HCT116 (cell line): Measurements from ENCODE around the gene ZAP70. TPM values are rescaled to one million over a fixed set of nuclear protein-coding genes. Genes with fewer than 3 reads are reported as not detected.

ENCODE experiments used
- ATAC-seq: fragments of 200-7000 bp; cut with Tn5 transposase; 2 replicates; pipeline ENCODE4 v1.9.1; 2020; ENCODE audit warnings: mild to moderate bottlenecking, moderate library complexity
- BruUV-seq: library from RNA; stranded (reverse); fragments of 400-500 nt; replicated peaks from 2 replicates; lab custom pipeline; 2021; lab: Mats Ljungman, UMichigan
- CTCF ChIA-PET: fragments of 300-600 bp; sonication (Branson Sonifier 250); formaldehyde crosslinking; loops from one replicate; lab custom pipeline; 2021; ENCODE audit warnings: antibody characterized with exemption; lab: Charles Lee
- POLR2A ChIA-PET: fragments of 300-600, 350-600 bp; sonication (Branson Sonifier 250); formaldehyde crosslinking; loops from one replicate; lab custom pipeline; 2021; ENCODE audit warnings: antibody characterized with exemption; lab: Charles Lee
- RAD21 ChIA-PET, 2 experiments: fragments of 300-600 bp; sonication (Branson Sonifier 250); formaldehyde crosslinking; loops; one replicate each; lab custom pipeline; 2023; ENCODE audit warnings: low total read pairs in 2 of 2; ENCODE audit not compliant: uncharacterized antibody in 2 of 2, unreplicated experiment in 2 of 2, low non-redundant PET in 1 of 2; lab: Charles Lee
- DNase-seq: peaks from one replicate; pipeline ENCODE4 v3.0.0-alpha.2; 2010; ENCODE audit warnings: low read depth, low spot score
- H2AFZ ChIP-seq: fragments of 200-600 bp; shearing (Covaris generic), sonication (generic); 2 replicates; pipeline ENCODE4 v1.6.1; 2017; ENCODE audit warnings: low read depth, mixed run types, mixed read lengths, antibody characterized with exemption, low read length; ENCODE audit not compliant: poor library complexity, severe bottlenecking
- H3K27ac ChIP-seq: 2 replicates; pipeline ENCODE4 v1.5.1; 2012; ENCODE audit warnings: low read depth, low read length
- H3K27me3 ChIP-seq: fragments of 200-600 bp; sonication (generic); 2 replicates; pipeline ENCODE4 v1.6.1; 2016; ENCODE audit warnings: mixed run types, low read length, mixed read lengths; ENCODE audit not compliant: insufficient read depth
- H3K36me3 ChIP-seq, 2 experiments: fragments of 200-500 bp in 1 of 2; fragments of 200-600 bp in 1 of 2; sonication (Bioruptor generic) in 1 of 2; sonication (generic) in 1 of 2; 2 replicates each; pipeline versions ENCODE4 v1.5.1 to v1.6.1; 2014 to 2016; ENCODE audit warnings: low read length in 2 of 2, inconsistent platforms in 1 of 2, mixed read lengths in 1 of 2, mixed run types in 1 of 2; ENCODE audit not compliant: insufficient read depth in 2 of 2, control insufficient read depth in 1 of 2
- H3K4me1 ChIP-seq, 2 experiments: fragments of 200-600 bp in 1 of 2; sonication (generic) in 1 of 2; 2 replicates each; pipeline versions ENCODE4 v1.5.1 to v1.6.1; 2012 to 2017; ENCODE audit warnings: low read length in 2 of 2, inconsistent platforms in 1 of 2, mild to moderate bottlenecking in 1 of 2, mixed read lengths in 1 of 2, mixed run types in 1 of 2, moderate library complexity in 1 of 2; ENCODE audit not compliant: insufficient read depth in 2 of 2, control insufficient read depth in 1 of 2
- H3K4me2 ChIP-seq: fragments of 200-600 bp; sonication (generic); 2 replicates; pipeline ENCODE4 v1.6.1; 2017; ENCODE audit warnings: mixed run types, low read length, mixed read lengths
- H3K4me3 ChIP-seq, 2 experiments: fragments of 200-600 bp in 1 of 2; sonication (generic) in 1 of 2; replicated peaks in 1 of 2; 2 replicates each; pipeline ENCODE4 v1.5.1; 2011 to 2016; ENCODE audit warnings: low read length in 2 of 2, control low read depth in 1 of 2, low read depth in 1 of 2, mild to moderate bottlenecking in 1 of 2, mixed read lengths in 1 of 2, mixed run types in 1 of 2
- H3K79me2 ChIP-seq: fragments of 200-600 bp; sonication (generic); 2 replicates; pipeline ENCODE4 v1.6.1; 2017; ENCODE audit warnings: mild to moderate bottlenecking, mixed run types, low read length, moderate library complexity, mixed read lengths; ENCODE audit not compliant: insufficient read depth
- H3K9ac ChIP-seq: fragments of 200-600 bp; sonication (generic); 2 replicates; pipeline ENCODE4 v1.6.1; 2016; ENCODE audit warnings: low read length, mixed read lengths
- H3K9me2 ChIP-seq: fragments of 200-600 bp; sonication (generic), shearing (Covaris generic); 2 replicates; pipeline ENCODE4 v1.6.1; 2017; ENCODE audit warnings: mixed run types, mild to moderate bottlenecking, moderate library complexity; ENCODE audit not compliant: insufficient read depth
- H3K9me3 ChIP-seq, 2 experiments: fragments of 200-500 bp in 1 of 2; fragments of 200-600 bp in 1 of 2; sonication (Bioruptor generic) in 1 of 2; sonication (generic) in 1 of 2; 2 replicates each; pipeline ENCODE4 v1.6.1; 2014 to 2017; ENCODE audit warnings: low read length in 2 of 2, mixed read lengths in 2 of 2, inconsistent platforms in 1 of 2, low read depth in 1 of 2, mild to moderate bottlenecking in 1 of 2, mixed run types in 1 of 2, moderate library complexity in 1 of 2; ENCODE audit not compliant: control insufficient read depth in 1 of 2, insufficient read depth in 1 of 2
- H4K20me1 ChIP-seq: fragments of 200-600 bp; sonication (generic), shearing (Covaris generic); 2 replicates; pipeline ENCODE4 v1.6.1; 2017; ENCODE audit warnings: mixed run types, mild to moderate bottlenecking, moderate library complexity; ENCODE audit not compliant: insufficient read depth
- CBX3 ChIP-seq: IDR thresholded peaks from 2 replicates; pipeline ENCODE4 v1.6.1; 2012; ENCODE audit warnings: low read depth
- CEBPB ChIP-seq: IDR thresholded peaks from 2 replicates; pipeline ENCODE4 v1.6.1; 2012; ENCODE audit warnings: low read depth
- EGR1 ChIP-seq: IDR thresholded peaks from 2 replicates; pipeline ENCODE4 v1.6.1; 2012; ENCODE audit warnings: low read depth
- EZH2 ChIP-seq: fragments of 200-600 bp; sonication (generic); IDR thresholded peaks from 2 replicates; pipeline ENCODE4 v1.6.1; 2017; ENCODE audit warnings: antibody characterized with exemption, mixed run types
- MAX ChIP-seq: IDR thresholded peaks from 2 replicates; pipeline ENCODE4 v1.6.1; 2012
- RAD21 ChIP-seq: IDR thresholded peaks from 2 replicates; pipeline ENCODE4 v1.6.1; 2012; ENCODE audit warnings: low read depth, mild to moderate bottlenecking
- REST ChIP-seq: IDR thresholded peaks from 2 replicates; pipeline ENCODE4 v1.6.1; 2012; ENCODE audit warnings: low read depth
- YY1 ChIP-seq: IDR thresholded peaks from 2 replicates; pipeline ENCODE4 v1.6.1; 2011; ENCODE audit warnings: low read length, low read depth, moderate library complexity, mild to moderate bottlenecking; ENCODE audit not compliant: insufficient replicate concordance; ENCODE audit errors: extremely low read depth
- ZBTB33 ChIP-seq: IDR thresholded peaks from 2 replicates; pipeline ENCODE4 v1.6.1; 2011; ENCODE audit warnings: mild to moderate bottlenecking, low read length, moderate library complexity; ENCODE audit not compliant: insufficient replicate concordance; ENCODE audit errors: extremely low read depth
- intact Hi-C: fragments of 100-400 bp; cut with micrococcal nuclease; formaldehyde crosslinking; loops from 2 replicates; pipeline ENCODE4 v1.10.0; 2022
- total RNA-seq: library from RNA; stranded (reverse); gene quantifications from one replicate; pipeline ENCODE4 v1.2.1, GENCODE V29; 2021; ENCODE audit not compliant: unreplicated experiment

Gene ZAP70
- total RNA-seq, 1 experiment from 2014 or later = 0.91 TPM

DNA sequence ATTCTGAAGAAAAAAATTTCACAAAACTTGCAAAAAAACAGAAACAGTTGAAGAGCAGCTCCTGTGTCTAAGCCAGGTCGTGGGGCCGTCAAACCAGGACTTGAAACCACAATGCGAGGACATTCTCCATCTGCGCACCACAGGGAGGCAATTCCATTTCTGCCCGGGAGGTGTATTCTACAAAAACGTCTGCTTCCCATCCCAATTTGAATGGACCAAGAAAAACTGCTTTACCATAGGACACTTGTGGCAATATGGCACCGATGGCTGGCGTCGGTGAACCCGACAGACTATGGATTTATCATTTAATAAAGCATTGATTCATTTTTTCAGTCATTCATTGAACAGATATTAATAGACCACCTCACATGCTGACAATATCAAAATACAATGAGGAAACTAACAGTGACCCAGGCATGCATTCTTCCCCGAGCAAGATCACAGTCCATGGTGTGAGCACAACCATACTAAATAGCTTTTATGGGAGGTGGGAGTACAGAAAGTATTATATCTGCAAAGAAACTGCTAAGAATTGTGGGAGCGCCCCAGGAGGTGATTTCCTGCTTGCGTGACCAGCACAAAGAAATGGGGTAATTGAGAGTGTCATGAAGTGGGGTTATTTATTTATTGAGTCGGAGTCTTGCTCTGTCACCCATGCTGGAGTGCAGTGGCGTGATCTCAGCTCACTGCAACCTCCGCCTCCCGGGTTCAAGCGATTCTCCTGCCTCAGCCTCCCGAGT lies 10.5 kb upstream of the ZAP70 start:
- ATAC-seq (no peak), DNase-seq (no peak)
- no peaks in the 10 kb centered on the region for H3K36me3 ChIP-seq
- no peaks in the 10 kb centered on the region for H4K20me1 ChIP-seq
- no peak overlapping the region for H3K4me3 ChIP-seq
- no peaks in the 10 kb centered on the region for H3K79me2 ChIP-seq
- TF ChIP-seq CBX3 (no peak), EGR1 (no peak), RAD21 (no peak), ZBTB33 (no peak), CEBPB (no peak), REST (no peak), EZH2 (no peak), MAX (no peak), YY1 (no peak)
- H3K27ac ChIP-seq = no peak overlapping the region
- no peak overlapping the region for H3K9ac ChIP-seq
- ChIA-PET CTCF (no interaction called here), RAD21 (no interaction called here), POLR2A (no interaction called here)
- H3K27me3 ChIP-seq = no peaks in the 10 kb centered on the region
- H3K4me1 ChIP-seq = no peaks in the 10 kb centered on the region
- no peak overlapping the region for H3K4me2 ChIP-seq
- no peaks in the 10 kb centered on the region for H3K9me2 ChIP-seq
- no peaks in the 10 kb centered on the region for H3K9me3 ChIP-seq
- intact Hi-C loops = no loop called here
- H2AFZ ChIP-seq = no peak overlapping the region
- BruUV-seq = no TSS peak
